Measurements from ENCODE around the gene GLE1.

DNA sequence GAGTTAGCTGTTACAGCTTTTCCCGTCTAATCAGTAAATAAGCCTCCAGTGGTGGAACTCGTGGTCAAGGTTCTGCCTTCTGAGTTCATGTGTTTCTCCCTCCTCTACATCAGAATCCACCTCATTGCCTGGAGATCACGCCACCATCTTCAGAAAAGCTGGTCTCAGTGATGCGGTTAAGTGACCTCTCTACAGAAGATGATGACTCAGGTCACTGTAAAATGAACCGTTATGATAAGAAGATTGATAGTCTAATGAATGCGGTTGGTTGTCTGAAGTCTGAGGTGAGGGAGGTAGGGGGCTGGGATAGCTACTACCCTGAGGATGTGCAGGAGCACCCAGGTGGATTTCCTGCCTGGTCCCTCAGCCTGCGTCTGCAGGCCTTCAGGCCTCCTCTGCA is 35.4 kb upstream of the GLE1 start:
- TF ChIP-seq, protein P1, sequence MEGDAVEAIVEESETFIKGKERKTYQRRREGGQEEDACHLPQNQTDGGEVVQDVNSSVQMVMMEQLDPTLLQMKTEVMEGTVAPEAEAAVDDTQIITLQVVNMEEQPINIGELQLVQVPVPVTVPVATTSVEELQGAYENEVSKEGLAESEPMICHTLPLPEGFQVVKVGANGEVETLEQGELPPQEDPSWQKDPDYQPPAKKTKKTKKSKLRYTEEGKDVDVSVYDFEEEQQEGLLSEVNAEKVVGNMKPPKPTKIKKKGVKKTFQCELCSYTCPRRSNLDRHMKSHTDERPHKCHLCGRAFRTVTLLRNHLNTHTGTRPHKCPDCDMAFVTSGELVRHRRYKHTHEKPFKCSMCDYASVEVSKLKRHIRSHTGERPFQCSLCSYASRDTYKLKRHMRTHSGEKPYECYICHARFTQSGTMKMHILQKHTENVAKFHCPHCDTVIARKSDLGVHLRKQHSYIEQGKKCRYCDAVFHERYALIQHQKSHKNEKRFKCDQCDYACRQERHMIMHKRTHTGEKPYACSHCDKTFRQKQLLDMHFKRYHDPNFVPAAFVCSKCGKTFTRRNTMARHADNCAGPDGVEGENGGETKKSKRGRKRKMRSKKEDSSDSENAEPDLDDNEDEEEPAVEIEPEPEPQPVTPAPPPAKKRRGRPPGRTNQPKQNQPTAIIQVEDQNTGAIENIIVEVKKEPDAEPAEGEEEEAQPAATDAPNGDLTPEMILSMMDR (IDR thresholded peaks at IDR 0.05), result no peak
- no peak for TF ChIP-seq POLR2A (IDR thresholded peaks at IDR 0.05)
- no peak for TF ChIP-seq POLR2AphosphoS5 (IDR thresholded peaks at IDR 0.05)
- no peak for TF ChIP-seq EP300 (IDR thresholded peaks at IDR 0.05)

Data from stomach (tissue), 4 donors.